SU-DHL-6 (cell line): ENCODE data around the gene MED1.

Experiments
- H2AFZ ChIP-seq: fragments of 200-600 bp; sonication (generic); 2 replicates; pipeline ENCODE4 v1.6.1; 2014; ENCODE audit warnings: low read depth, mild to moderate bottlenecking, moderate library complexity, mixed read lengths, antibody characterized with exemption, low read length; ENCODE audit not compliant: severe bottlenecking
- H3F3A ChIP-seq: fragments of 200-600 bp; shearing (Covaris generic); 2 replicates; pipeline ENCODE4 v1.6.0; 2016; ENCODE audit warnings: antibody characterized with exemption, mild to moderate bottlenecking; ENCODE audit not compliant: insufficient read depth
- H3K27ac ChIP-seq: fragments of 200-600 bp; sonication (generic); 2 replicates; pipeline ENCODE4 v1.5.1; 2016; ENCODE audit warnings: low read depth, mild to moderate bottlenecking, low read length, moderate library complexity, mixed read lengths
- H3K27me3 ChIP-seq: fragments of 200-600 bp; sonication (generic), shearing (Covaris generic); 2 replicates; pipeline ENCODE4 v1.6.0; 2014; ENCODE audit warnings: mild to moderate bottlenecking, low read length
- H3K36me3 ChIP-seq: fragments of 200-600 bp; sonication (generic); 2 replicates; pipeline ENCODE4 v1.6.1; 2014; ENCODE audit warnings: mild to moderate bottlenecking, low read length, mixed read lengths
- H3K4me2 ChIP-seq: fragments of 300-600, 200-600 bp; shearing (Covaris generic), sonication (generic); 2 replicates; pipeline ENCODE4 v1.6.0; 2014; ENCODE audit warnings: low read length, low read depth, mild to moderate bottlenecking; ENCODE audit not compliant: poor library complexity, severe bottlenecking
- H3K4me3 ChIP-seq: fragments of 200-600 bp; sonication (generic); 2 replicates; pipeline ENCODE4 v1.5.1; 2014; ENCODE audit warnings: antibody characterized with exemption, low read length, mild to moderate bottlenecking, mixed read lengths; ENCODE audit not compliant: insufficient read depth, poor library complexity, severe bottlenecking
- H3K79me2 ChIP-seq: fragments of 200-600 bp; sonication (generic); 2 replicates; pipeline ENCODE4 v1.6.1; 2014; ENCODE audit warnings: mild to moderate bottlenecking, low read length, moderate library complexity; ENCODE audit not compliant: insufficient read depth
- H3K9ac ChIP-seq: fragments of 200-600 bp; sonication (generic); 2 replicates; pipeline ENCODE4 v1.7.0; 2014; ENCODE audit warnings: mild to moderate bottlenecking, low read length
- H3K9me2 ChIP-seq: fragments of 200-600 bp; sonication (generic); replicated peaks from 2 replicates; pipeline ENCODE4 v1.6.1; 2014; ENCODE audit warnings: low read length; ENCODE audit not compliant: insufficient read depth
- H3K9me3 ChIP-seq: fragments of 200-600 bp; sonication (generic); 2 replicates; pipeline ENCODE4 v1.6.1; 2014; ENCODE audit warnings: low read length, mixed read lengths; ENCODE audit not compliant: insufficient read depth
- H4K20me1 ChIP-seq: fragments of 200-600 bp; sonication (generic); 2 replicates; pipeline ENCODE4 v1.6.1; 2014; ENCODE audit warnings: low read depth, mild to moderate bottlenecking, antibody characterized with exemption, low read length, moderate library complexity, mixed read lengths
- CTCF ChIP-seq: fragments of 200-600 bp; sonication (generic); IDR thresholded peaks from one replicate; pipeline ENCODE4 v1.5.1; 2017; ENCODE audit warnings: antibody characterized with exemption, mild to moderate bottlenecking, low read length, moderate library complexity; ENCODE audit not compliant: insufficient read depth, poor library complexity, severe bottlenecking
- EZH2phosphoT487 ChIP-seq: fragments of 200-600 bp; sonication (generic), shearing (Covaris generic); conservative IDR thresholded peaks from 2 replicates; pipeline ENCODE4 v1.6.1; 2018; ENCODE audit warnings: mild to moderate bottlenecking, antibody characterized with exemption, low read length, moderate library complexity, mixed read lengths

MED1 gene

DNA sequence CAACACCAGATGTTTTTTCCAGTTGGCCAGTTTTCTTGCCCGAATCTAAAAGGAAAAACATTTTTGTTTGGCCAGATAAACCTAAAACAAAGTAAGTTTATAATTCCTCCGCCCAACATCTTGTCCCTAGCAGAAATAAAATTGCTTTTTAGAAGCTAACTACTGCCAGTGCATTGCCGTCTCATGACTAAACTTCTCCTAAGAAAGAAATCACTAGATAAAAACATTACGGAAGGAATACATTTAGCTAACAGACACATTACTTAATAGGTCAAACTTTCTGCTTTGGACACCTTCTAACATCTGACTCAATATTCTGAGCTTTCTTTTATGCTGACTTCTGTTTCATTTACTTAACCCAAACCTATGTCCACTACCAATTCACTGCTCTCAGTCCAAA is 85.8 kb downstream of the MED1 start:
- no peak overlapping the region for H3K9ac ChIP-seq
- 0 out of 2 replicates have a peak, but pooled peaks cover 8% of the 10 kb centered on the region for H4K20me1 ChIP-seq

GRCh38 chr17:39364236-39365025 is 86.6 kb downstream of the MED1 start:
- Histone ChIP-seq H3K9me3 (no peaks in the 10 kb centered on the region), H2AFZ (no peak overlapping the region), H3K27ac (no peak overlapping the region), H3K4me2 (no peak overlapping the region), H3K4me3 (no peak overlapping the region), H3K9me2 (no peaks in the 10 kb centered on the region), H3K36me3 (no peaks in the 10 kb centered on the region), H3K27me3 (no peaks in the 10 kb centered on the region), H3K79me2 (no peaks in the 10 kb centered on the region), H4K20me1 (0 out of 2 replicates have a peak, but pooled peaks cover 8% of the 10 kb centered on the region), H3K9ac (no peak overlapping the region), H3F3A (no peaks in the 10 kb centered on the region)
- TF ChIP-seq EZH2phosphoT487 (no peak), CTCF (no peak)

More for the DNA sequence above, 85.8 kb downstream of the MED1 start:
- Histone ChIP-seq H3K27ac (no peak overlapping the region), H3K9me3 (no peaks in the 10 kb centered on the region), H3F3A (no peaks in the 10 kb centered on the region), H2AFZ (no peak overlapping the region), H3K79me2 (no peaks in the 10 kb centered on the region), H3K27me3 (no peaks in the 10 kb centered on the region), H3K9me2 (no peaks in the 10 kb centered on the region), H3K4me3 (no peak overlapping the region), H3K36me3 (no peaks in the 10 kb centered on the region), H3K4me2 (no peak overlapping the region)
- TF ChIP-seq CTCF: no peak
- no peak for TF ChIP-seq EZH2phosphoT487

DNA sequence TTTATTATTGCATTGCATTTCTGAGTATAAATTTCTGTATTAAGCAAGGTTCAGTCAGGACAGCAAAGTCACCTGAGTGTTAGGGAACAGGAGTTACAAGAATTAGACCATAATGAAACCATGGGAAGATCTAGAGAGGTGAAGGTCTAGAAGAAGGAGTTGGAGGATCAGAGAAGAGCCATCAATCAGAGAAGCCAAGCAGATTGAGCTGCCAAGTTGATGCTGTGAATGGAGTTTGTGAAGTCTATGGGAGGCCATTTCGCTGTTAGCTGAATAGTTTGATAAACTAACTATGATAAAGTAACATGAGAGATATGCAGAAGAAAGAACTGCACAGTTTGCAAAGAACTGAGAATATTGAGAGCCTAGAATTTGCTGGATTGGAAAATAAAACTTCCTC is 90.0 kb downstream of the MED1 start:
- Histone ChIP-seq H3K9me2 (no peaks in the 10 kb centered on the region), H2AFZ (no peak overlapping the region), H3K9ac (no peak overlapping the region), H3K36me3 (no peaks in the 10 kb centered on the region), H3K27me3 (no peaks in the 10 kb centered on the region), H3K4me3 (no peak overlapping the region), H3K9me3 (no peaks in the 10 kb centered on the region), H4K20me1 (peaks cover 5% of the 10 kb centered on the region; the same call in 1 of the 2 replicates), H3K4me2 (no peak overlapping the region), H3K79me2 (no peaks in the 10 kb centered on the region), H3K27ac (no peak overlapping the region), H3F3A (no peaks in the 10 kb centered on the region)
- no peak for TF ChIP-seq EZH2phosphoT487
- no peak for TF ChIP-seq CTCF
